GM13977 (cell line): Measurements from ENCODE around the gene IER5L.

ENCODE experiments used
- DNase-seq: peaks from one replicate; pipeline ENCODE4 v3.0.0; 2012; ENCODE audit warnings: low spot score
- CTCF ChIP-seq: IDR thresholded peaks from 2 replicates; pipeline ENCODE4 v1.5.1; 2012; ENCODE audit warnings: mild to moderate bottlenecking, control low read depth; ENCODE audit not compliant: insufficient read depth; ENCODE audit errors: extremely low read depth, missing control alignments
- in situ Hi-C: fragments of 300-500 bp; cut with MboI; formaldehyde crosslinking; loops from one replicate; pipeline ENCODE4 v1.12.0; 2022; ENCODE audit warnings: low sequenced_read_pairs, low pct_unique_long_range_greater_than_20kb, mixed read lengths, inconsistent platforms; ENCODE audit not compliant: unreplicated experiment

The IER5L gene

GRCh38 chr9:129143031-129143927 lies 34.8 kb downstream of the IER5L start:
- peak; percentile 98 for TF ChIP-seq CTCF
- DNase-seq: peak; percentile 86
- in situ Hi-C loops: loop anchor here (25.0 kb wide), 1 partner anchor 644 kb away; no protein-coding TSS in a partner anchor

GRCh38 chr9:129142138-129142935 lies 35.7 kb downstream of the IER5L start:
- in situ Hi-C loops: loop anchor here (25.0 kb wide), 1 partner anchor 645 kb away; no protein-coding TSS in a partner anchor
- no peak for TF ChIP-seq CTCF
- no peak for DNase-seq

GRCh38 chr9:129141066-129142041 lies 36.7 kb downstream of the IER5L start:
- no peak for TF ChIP-seq CTCF
- in situ Hi-C loops: loop anchor here (25.0 kb wide), 1 partner anchor 646 kb away; no protein-coding TSS in a partner anchor
- DNase-seq: peak; percentile 68

- in situ Hi-C loops: loop anchor here (25.0 kb wide), 1 partner anchor 647 kb away; no protein-coding TSS in a partner anchor
- DNase-seq: no peak
Measured at GRCh38 chr9:129140397-129141065, 37.5 kb downstream of the IER5L start.

GRCh38 chr9:129139993-129140396 lies 38.1 kb downstream of the IER5L start:
- in situ Hi-C loops: loop anchor here (10.0 to 25.0 kb wide), 2 partner anchors 475 to 647 kb away; no protein-coding TSS in a partner anchor

More at GRCh38 chr9:129140397-129141065, 37.5 kb downstream of the IER5L start:
- TF ChIP-seq CTCF: no peak

More at GRCh38 chr9:129139993-129140396, 38.1 kb downstream of the IER5L start:
- DNase-seq: peak; percentile 90
- TF ChIP-seq CTCF: no peak
